Measurements from ENCODE around the gene CRELD2.

The CRELD2 gene

GRCh38 chr22:49911881-49912625 lies 6.4 kb upstream of the CRELD2 start:
- no peak for TF ChIP-seq CTCF (IDR thresholded peaks at IDR 0.05; ENCODE audit: borderline replicate concordance, insufficient read depth, low read depth, low read length)
- no peak overlapping the region for H3K4me3 ChIP-seq (ENCODE audit: low read depth, low read length)

GRCh38 chr22:49913026-49913425 lies 5.4 kb upstream of the CRELD2 start:
- no peak overlapping the region for H3K4me3 ChIP-seq (ENCODE audit: low read depth, low read length)
- no peak for TF ChIP-seq CTCF (IDR thresholded peaks at IDR 0.05; ENCODE audit: borderline replicate concordance, insufficient read depth, low read depth, low read length)

- H3K4me3 ChIP-seq (ENCODE audit: low read depth, low read length) = no peak overlapping the region
- TF ChIP-seq CTCF (IDR thresholded peaks at IDR 0.05; ENCODE audit: borderline replicate concordance, insufficient read depth, low read depth, low read length) = no peak
These were observed 5.0 kb upstream of the CRELD2 start for GRCh38 chr22:49913446-49913845.

GRCh38 chr22:49914256-49914655 lies 4.2 kb upstream of the CRELD2 start:
- H3K4me3 ChIP-seq (ENCODE audit: low read depth, low read length) = no peak overlapping the region
- TF ChIP-seq CTCF (IDR thresholded peaks at IDR 0.05; ENCODE audit: borderline replicate concordance, insufficient read depth, low read depth, low read length) = no peak

GRCh38 chr22:49915610-49916009 lies 2.8 kb upstream of the CRELD2 start:
- no peak for TF ChIP-seq CTCF (IDR thresholded peaks at IDR 0.05; ENCODE audit: borderline replicate concordance, insufficient read depth, low read depth, low read length)
- no peak overlapping the region for H3K4me3 ChIP-seq (ENCODE audit: low read depth, low read length)

GRCh38 chr22:49916831-49917230 lies 1.6 kb upstream of the CRELD2 start:
- no peak overlapping the region for H3K4me3 ChIP-seq (ENCODE audit: low read depth, low read length)
- no peak for TF ChIP-seq CTCF (IDR thresholded peaks at IDR 0.05; ENCODE audit: borderline replicate concordance, insufficient read depth, low read depth, low read length)

Data from GM12875 (cell line).